Renal pelvis (tissue), 4 donors: ENCODE data around the gene KCNJ5. TPM values are rescaled to one million over a fixed set of nuclear protein-coding genes. Genes with fewer than 3 reads are reported as not detected.

ENCODE experiments used
- DNase-seq: peaks from one replicate; pipeline ENCODE4 v3.0.0-alpha.2; 2013
- polyA plus RNA-seq, 3 donors: library from polyadenylated mRNA; unstranded; fragments of 120-200 nt; gene quantifications; one replicate each; pipeline ENCODE4 v1.2.1, GENCODE V29; 2013; ENCODE audit not compliant: insufficient read length in 3 of 3

The KCNJ5 gene
- polyA plus RNA-seq, 3 donors, result 4.0 to 5.8 (median 4.2) TPM

GRCh38 chr11:128947773-128948172 is 56.6 kb downstream of the KCNJ5 start:
- no peak for DNase-seq

DNA sequence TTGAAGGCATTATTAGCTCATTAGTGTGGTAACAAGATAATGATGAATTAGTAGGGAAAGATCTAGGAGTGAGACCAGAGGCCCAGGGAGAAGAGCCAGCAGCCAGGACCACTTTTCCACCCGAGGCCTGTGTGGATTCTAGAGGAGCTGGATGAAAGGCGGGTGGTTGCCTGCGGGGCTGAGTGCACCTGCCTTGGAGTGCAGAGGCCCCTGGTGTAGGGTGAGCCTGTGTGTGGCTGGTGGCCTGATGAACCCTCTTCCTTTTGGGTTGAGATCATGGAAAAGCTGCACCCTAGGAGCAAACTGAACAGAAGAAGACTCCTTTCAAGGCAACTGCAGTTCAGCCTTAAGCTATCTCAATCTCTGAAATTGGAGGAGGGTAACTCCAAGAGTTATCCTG is 57.4 kb downstream of the KCNJ5 start:
- no peak for DNase-seq

- DNase-seq, result no peak
These were observed 58.8 kb downstream of the KCNJ5 start for GRCh38 chr11:128949791-128950454.

- DNase-seq, result no peak
These were observed 62.0 kb downstream of the KCNJ5 start for GRCh38 chr11:128953151-128953550.

- no peak for DNase-seq
These were observed 64.5 kb downstream of the KCNJ5 start for GRCh38 chr11:128955636-128956035.

DNA sequence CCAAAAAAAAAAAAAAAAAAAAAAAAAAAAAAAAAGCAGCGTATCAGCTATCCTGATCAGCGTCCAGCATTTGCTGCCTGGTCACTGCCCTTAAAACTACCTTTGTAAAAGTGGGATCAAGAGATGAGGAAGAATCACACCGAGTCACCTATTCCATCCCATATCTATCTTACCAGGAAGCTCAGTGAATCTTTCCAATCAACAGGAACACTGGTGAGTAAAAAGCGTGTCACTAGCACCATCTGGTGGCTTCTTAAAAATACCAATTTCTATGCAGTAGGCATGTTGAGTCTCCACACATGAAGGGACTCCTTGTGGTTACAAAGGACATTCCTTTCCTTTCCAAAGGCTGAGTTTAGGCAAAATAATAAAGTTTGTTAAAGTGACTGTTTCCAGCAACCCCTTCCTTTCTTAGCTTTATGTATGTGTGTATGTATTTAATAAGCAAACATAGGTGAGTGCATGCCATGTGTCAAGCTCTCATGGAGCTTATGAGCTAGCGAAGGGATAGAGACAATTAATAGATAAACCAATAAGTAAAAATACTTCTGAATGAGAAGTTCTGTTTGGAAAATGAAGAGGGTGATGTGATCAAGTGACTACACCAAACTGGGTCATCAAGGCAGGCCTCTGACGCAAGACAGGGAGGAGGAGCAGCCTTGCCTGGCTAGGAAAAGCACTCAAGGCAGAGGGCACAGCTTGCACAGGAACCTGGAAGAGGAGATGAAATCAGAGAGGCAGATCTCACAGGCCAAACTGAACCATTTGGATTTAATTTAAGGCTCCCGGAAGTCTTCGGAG is 65.4 kb downstream of the KCNJ5 start:
- DNase-seq, result peak; percentile 84

- DNase-seq, result no peak
These were observed 66.0 kb downstream of the KCNJ5 start for GRCh38 chr11:128957202-128957482.

GRCh38 chr11:128961645-128962044 is 70.5 kb downstream of the KCNJ5 start:
- no peak for DNase-seq

DNA sequence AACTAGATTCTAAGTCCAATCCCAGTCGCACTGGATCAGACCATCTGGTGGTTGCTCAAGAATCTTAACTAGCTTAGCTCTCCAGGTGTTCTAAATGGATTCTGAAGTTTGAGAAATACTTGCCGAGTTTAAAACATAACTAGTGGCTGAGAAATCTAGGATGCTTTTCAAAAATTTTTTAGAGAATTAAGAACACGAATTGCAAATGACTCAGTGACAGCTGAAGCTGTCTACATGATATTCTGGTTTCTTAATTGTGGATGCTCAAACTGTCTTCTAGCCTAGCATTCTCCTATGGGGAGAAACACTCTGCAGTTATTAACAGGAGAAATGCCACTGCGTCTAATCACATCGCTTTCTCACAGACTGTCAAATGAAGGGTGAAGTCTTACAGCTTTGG is 71.7 kb downstream of the KCNJ5 start:
- no peak for DNase-seq

- no peak for DNase-seq
These were observed 72.7 kb downstream of the KCNJ5 start for GRCh38 chr11:128963744-128964325.

- no peak for DNase-seq
These were observed 73.3 kb downstream of the KCNJ5 start for GRCh38 chr11:128964463-128964930.

DNA sequence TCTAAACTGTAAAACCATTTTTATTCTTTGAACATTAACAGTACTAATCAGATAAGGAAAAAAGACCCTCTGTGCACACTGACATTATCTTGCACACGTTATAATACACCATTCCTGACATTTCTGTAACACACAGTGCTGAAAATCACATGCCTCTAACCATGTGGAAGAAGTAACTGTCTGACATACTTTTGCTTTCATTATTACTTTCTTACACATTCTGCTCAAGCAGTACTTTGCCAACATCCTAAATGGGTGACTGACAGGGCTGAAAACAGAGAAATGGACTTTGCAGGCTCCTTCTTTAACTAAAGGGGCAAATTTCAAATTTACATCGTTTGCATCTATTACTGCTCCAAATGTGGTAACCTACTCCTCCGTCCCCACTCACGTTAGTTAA is 74.3 kb downstream of the KCNJ5 start:
- no peak for DNase-seq

GRCh38 chr11:128967578-128967977 is 76.4 kb downstream of the KCNJ5 start:
- no peak for DNase-seq

DNA sequence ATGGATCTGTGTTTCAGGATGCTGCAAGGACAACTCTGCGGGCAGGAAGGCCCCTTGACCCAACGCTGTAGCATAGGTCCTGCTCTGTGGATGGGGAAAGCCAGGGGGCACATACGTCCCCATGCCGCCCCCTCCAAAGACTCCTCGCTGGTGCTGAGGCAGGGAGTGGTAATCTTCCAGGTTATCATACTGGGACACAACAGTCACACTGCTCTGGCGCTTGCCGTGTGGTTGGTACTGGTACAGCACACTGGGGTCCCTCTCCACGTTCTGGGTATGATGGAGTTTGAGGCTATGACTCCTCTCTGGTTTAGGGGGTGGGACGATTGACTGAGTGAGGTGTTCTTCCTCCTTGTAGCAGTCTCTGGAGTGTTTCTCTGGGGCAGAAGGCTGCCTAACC is 77.8 kb downstream of the KCNJ5 start:
- DNase-seq, result no peak

Other genes starting within 250 kb of the KCNJ5 start
- gene FLI1, start 197.3 kb upstream of the KCNJ5 start, polyA plus RNA-seq, result 10 to 100 TPM; 23.9 to 27.5 (median 24.8) TPM
- 10 to 100 TPM; 69.9 to 91.8 (median 71.7) TPM for gene KCNJ1, start 24.1 kb upstream of the KCNJ5 start, polyA plus RNA-seq
- gene TP53AIP1, start 51.5 kb downstream of the KCNJ5 start, polyA plus RNA-seq, result 1 to 10 TPM; 1.1 to 2.6 (median 1.6) TPM